Breast epithelium (tissue), 3 donors: ENCODE measurements around the gene PRKG1.

Experiments used
- POLR2A ChIP-seq: fragments of 450-650 bp; IDR thresholded peaks from one replicate; pipeline ENCODE4 v1.6.1; 2016; ENCODE audit warnings: antibody characterized with exemption, mild to moderate bottlenecking, moderate library complexity
- TF ChIP-seq, protein P1 (sequence below), 3 donors: fragments of 450-650 bp; IDR thresholded peaks; one replicate each; pipeline ENCODE4 v1.5.1; 2016 to 2017; ENCODE audit warnings: antibody characterized with exemption in 3 of 3, mild to moderate bottlenecking in 3 of 3, moderate library complexity in 3 of 3

DNA sequence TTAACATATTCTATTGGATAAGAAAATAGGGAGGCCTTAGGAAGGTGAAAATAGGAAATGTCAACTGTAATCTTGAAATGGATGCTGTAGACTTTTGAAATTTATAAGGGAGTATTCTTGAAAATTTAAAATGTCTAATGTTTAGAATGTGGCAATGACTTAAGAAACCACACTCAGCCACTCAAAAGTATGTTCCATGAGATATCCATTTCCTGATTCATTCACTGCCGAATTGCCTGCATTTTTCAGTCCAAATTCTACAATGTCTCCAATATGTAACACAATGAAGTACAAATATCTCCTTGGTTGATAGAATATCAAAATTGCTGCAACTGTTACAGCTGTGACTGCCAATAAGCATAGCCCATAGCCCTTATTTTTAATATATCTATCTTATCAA is 25.9 kb downstream of the PRKG1 start:
- TF ChIP-seq, protein P1, sequence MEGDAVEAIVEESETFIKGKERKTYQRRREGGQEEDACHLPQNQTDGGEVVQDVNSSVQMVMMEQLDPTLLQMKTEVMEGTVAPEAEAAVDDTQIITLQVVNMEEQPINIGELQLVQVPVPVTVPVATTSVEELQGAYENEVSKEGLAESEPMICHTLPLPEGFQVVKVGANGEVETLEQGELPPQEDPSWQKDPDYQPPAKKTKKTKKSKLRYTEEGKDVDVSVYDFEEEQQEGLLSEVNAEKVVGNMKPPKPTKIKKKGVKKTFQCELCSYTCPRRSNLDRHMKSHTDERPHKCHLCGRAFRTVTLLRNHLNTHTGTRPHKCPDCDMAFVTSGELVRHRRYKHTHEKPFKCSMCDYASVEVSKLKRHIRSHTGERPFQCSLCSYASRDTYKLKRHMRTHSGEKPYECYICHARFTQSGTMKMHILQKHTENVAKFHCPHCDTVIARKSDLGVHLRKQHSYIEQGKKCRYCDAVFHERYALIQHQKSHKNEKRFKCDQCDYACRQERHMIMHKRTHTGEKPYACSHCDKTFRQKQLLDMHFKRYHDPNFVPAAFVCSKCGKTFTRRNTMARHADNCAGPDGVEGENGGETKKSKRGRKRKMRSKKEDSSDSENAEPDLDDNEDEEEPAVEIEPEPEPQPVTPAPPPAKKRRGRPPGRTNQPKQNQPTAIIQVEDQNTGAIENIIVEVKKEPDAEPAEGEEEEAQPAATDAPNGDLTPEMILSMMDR (IDR thresholded peaks at IDR 0.05), result no peak
- TF ChIP-seq POLR2A, result no peak
